22Rv1 (cell line): ENCODE data around the gene SEZ6L.

Source experiments
- H3K27ac ChIP-seq: fragments of 450-650 bp; 2 replicates; pipeline ENCODE4 v1.5.1; 2017
- CTCF ChIP-seq: fragments of 450-650 bp; IDR thresholded peaks from 2 replicates; pipeline ENCODE4 v1.5.1; 2017; ENCODE audit warnings: mild to moderate bottlenecking
- ZFX ChIP-seq: fragments of 450-650 bp; IDR thresholded peaks from 2 replicates; pipeline ENCODE4 v1.6.1; 2017; ENCODE audit warnings: antibody characterized with exemption, borderline replicate concordance

SEZ6L gene

GRCh38 chr22:26281941-26282340 is 112.7 kb downstream of the SEZ6L start:
- TF ChIP-seq CTCF = no peak
- TF ChIP-seq ZFX = no peak
- H3K27ac ChIP-seq = no peak overlapping the region

- no peak overlapping the region for H3K27ac ChIP-seq
- TF ChIP-seq CTCF (no peak), ZFX (no peak)
Measured at GRCh38 chr22:26283330-26283729, 114.1 kb downstream of the SEZ6L start.

- H3K27ac ChIP-seq = no peak overlapping the region
- TF ChIP-seq ZFX = no peak
Measured at GRCh38 chr22:26285632-26286031, 116.4 kb downstream of the SEZ6L start.

GRCh38 chr22:26286091-26286820 is 117.0 kb downstream of the SEZ6L start:
- TF ChIP-seq CTCF = no peak
- no peak for TF ChIP-seq ZFX
- H3K27ac ChIP-seq = no peak overlapping the region

GRCh38 chr22:26287382-26288225 is 118.3 kb downstream of the SEZ6L start:
- H3K27ac ChIP-seq = no peak overlapping the region
- TF ChIP-seq ZFX = no peak
- no peak for TF ChIP-seq CTCF

- no peak for TF ChIP-seq ZFX
- TF ChIP-seq CTCF = no peak
- no peak overlapping the region for H3K27ac ChIP-seq
Measured at GRCh38 chr22:26289611-26290101, 120.4 kb downstream of the SEZ6L start.

GRCh38 chr22:26291940-26292666 is 122.8 kb downstream of the SEZ6L start:
- H3K27ac ChIP-seq = no peak overlapping the region
- TF ChIP-seq ZFX (no peak), CTCF (no peak)
